ENCODE results near the gene DHDDS.

The DHDDS gene

GRCh38 chr1:26471498-26472319 lies 39.6 kb downstream of the DHDDS start:
- POLR2A ChIA-PET: interaction anchor here (0.6 to 4.7 kb wide), 7 partner anchors 11 to 79 kb away, joined by 3 to 28 read pairs (median 4); partner anchors contain the start of gene DHDDS
- DNase-seq (ENCODE audit: extremely low spot score): peak; percentile 54
- TF ChIP-seq FOXK2 (IDR thresholded peaks at IDR 0.05) (no peak), L3MBTL2 (conservative IDR thresholded peaks at IDR 0.05) (peak; percentile 83), ARNT (IDR thresholded peaks at IDR 0.05) (no peak), LEF1 (IDR thresholded peaks at IDR 0.05; ENCODE audit: borderline replicate concordance) (no peak), FOXM1 (IDR thresholded peaks at IDR 0.05; ENCODE audit: borderline replicate concordance) (no peak), CTBP1 (IDR thresholded peaks at IDR 0.05; ENCODE audit: borderline replicate concordance) (no peak), BHLHE40 (IDR thresholded peaks at IDR 0.05; ENCODE audit: borderline replicate concordance) (no peak)
- CTCF ChIA-PET: interaction anchor here (0.6 to 1.4 kb wide), 3 partner anchors 108 to 150 kb away, joined by 3 to 5 read pairs (median 3); no protein-coding TSS in a partner anchor

GRCh38 chr1:26472320-26472900 lies 40.3 kb downstream of the DHDDS start, which contains the start of gene HMGN2:
Gene HMGN2, plus strand, starts transcription at chr1:26472440. Its CDS starts 173 bp downstream, at chr1:26472613.
- no peak for TF ChIP-seq TARDBP (IDR thresholded peaks at IDR 0.05)
- TF ChIP-seq ZNF384 (IDR thresholded peaks at IDR 0.05): no peak
- peak; percentile 33; the same call in 1 of the 2 replicates for TF ChIP-seq ELF4 (IDR thresholded peaks at IDR 0.05)
- peak; percentile 33; the same call in 1 of the 2 replicates for TF ChIP-seq NFRKB (IDR thresholded peaks at IDR 0.05)
- TF ChIP-seq L3MBTL2 (conservative IDR thresholded peaks at IDR 0.05): 0 out of 2 replicates have a peak, but pooled peaks have one; percentile 14
- TF ChIP-seq SUZ12 (IDR thresholded peaks at IDR 0.05): no peak
- TF ChIP-seq LEF1 (IDR thresholded peaks at IDR 0.05; ENCODE audit: borderline replicate concordance): peak; percentile 62; the same call in 1 of the 2 replicates
- TF ChIP-seq ARNT (IDR thresholded peaks at IDR 0.05): no peak
- no peak for TF ChIP-seq PKNOX1 (IDR thresholded peaks at IDR 0.05)
- peak; percentile 75 for DNase-seq (ENCODE audit: extremely low spot score)
- CTCF ChIA-PET: interaction anchor here (0.6 to 1.4 kb wide), 2 partner anchors 145 to 151 kb away, joined by 3 to 5 read pairs; no protein-coding TSS in a partner anchor
- POLR2A ChIA-PET: interaction anchor here (0.6 to 4.7 kb wide), 7 partner anchors 11 to 79 kb away, joined by 3 to 28 read pairs (median 4); partner anchors contain the start of gene DHDDS

GRCh38 chr1:26472901-26473845 lies 41.1 kb downstream of the DHDDS start:
- TF ChIP-seq FOXM1 (IDR thresholded peaks at IDR 0.05; ENCODE audit: borderline replicate concordance): peak; percentile 42; the same call in 1 of the 2 replicates
- TF ChIP-seq SP1 (IDR thresholded peaks at IDR 0.05): no peak
- TF ChIP-seq TARDBP (IDR thresholded peaks at IDR 0.05): no peak
- no peak for TF ChIP-seq ZNF384 (IDR thresholded peaks at IDR 0.05)
- TF ChIP-seq CTBP1 (IDR thresholded peaks at IDR 0.05; ENCODE audit: borderline replicate concordance): no peak
- TF ChIP-seq HDGF (IDR thresholded peaks at IDR 0.05; ENCODE audit: borderline replicate concordance): peak; percentile 30; the same call in 1 of the 2 replicates
- no peak for TF ChIP-seq ELF4 (IDR thresholded peaks at IDR 0.05)
- TF ChIP-seq L3MBTL2 (conservative IDR thresholded peaks at IDR 0.05): peak; percentile 19; the same call in 1 of the 2 replicates
- no peak for TF ChIP-seq SUZ12 (IDR thresholded peaks at IDR 0.05)
- TF ChIP-seq FOXK2 (IDR thresholded peaks at IDR 0.05): no peak
- no peak for TF ChIP-seq NFRKB (IDR thresholded peaks at IDR 0.05)
- TF ChIP-seq LEF1 (IDR thresholded peaks at IDR 0.05; ENCODE audit: borderline replicate concordance): no peak
- no peak for TF ChIP-seq PKNOX1 (IDR thresholded peaks at IDR 0.05)
- no peak for TF ChIP-seq FOXA1 (IDR thresholded peaks at IDR 0.05)
- TF ChIP-seq ARNT (IDR thresholded peaks at IDR 0.05): no peak
- TF ChIP-seq BHLHE40 (IDR thresholded peaks at IDR 0.05; ENCODE audit: borderline replicate concordance): no peak
- CTCF ChIA-PET: no interaction called here
- peak; percentile 96 for DNase-seq (ENCODE audit: extremely low spot score)
- POLR2A ChIA-PET: interaction anchor here (4.7 kb wide), 1 partner anchor 28 kb away, joined by 28 read pairs; no protein-coding TSS in a partner anchor

- ChIA-PET CTCF (no interaction called here), POLR2A (no interaction called here)
- TF ChIP-seq SP1 (IDR thresholded peaks at IDR 0.05) (no peak), FOXK2 (IDR thresholded peaks at IDR 0.05) (no peak), NFRKB (IDR thresholded peaks at IDR 0.05) (no peak), FOXM1 (IDR thresholded peaks at IDR 0.05; ENCODE audit: borderline replicate concordance) (no peak), HDGF (IDR thresholded peaks at IDR 0.05; ENCODE audit: borderline replicate concordance) (no peak), ZNF384 (IDR thresholded peaks at IDR 0.05) (no peak), LEF1 (IDR thresholded peaks at IDR 0.05; ENCODE audit: borderline replicate concordance) (no peak), PKNOX1 (IDR thresholded peaks at IDR 0.05) (no peak), ARNT (IDR thresholded peaks at IDR 0.05) (no peak), BHLHE40 (IDR thresholded peaks at IDR 0.05; ENCODE audit: borderline replicate concordance) (no peak), TARDBP (IDR thresholded peaks at IDR 0.05) (no peak), CTBP1 (IDR thresholded peaks at IDR 0.05; ENCODE audit: borderline replicate concordance) (no peak), SUZ12 (IDR thresholded peaks at IDR 0.05) (no peak), L3MBTL2 (conservative IDR thresholded peaks at IDR 0.05) (no peak)
- no peak for DNase-seq (ENCODE audit: extremely low spot score)
These were observed 42.7 kb downstream of the DHDDS start for GRCh38 chr1:26474818-26475217.

Data from HEK293T (cell line).